HEK293 (cell line): Measurements from ENCODE around the gene ZNF484.

Source experiments
- CTCF ChIA-PET: fragments of 350-600 bp; formaldehyde crosslinking; extraction: SDS; loops from one replicate; lab custom pipeline; 2021; ENCODE audit warnings: antibody characterized with exemption; lab: Yijun Ruan, JAX
- POLR2A ChIA-PET: fragments of 300-600 bp; formaldehyde crosslinking; extraction: SDS; loops from one replicate; lab custom pipeline; 2020; ENCODE audit warnings: antibody characterized with exemption, inconsistent platforms; lab: Yijun Ruan, JAX
- H3K27ac ChIP-seq: fragments of 200-500 bp; sonication (Bioruptor generic); 2 replicates; pipeline ENCODE4 v1.5.1; 2014; ENCODE audit warnings: low read depth, low read length, control low read depth, inconsistent platforms; ENCODE audit errors: extremely low read depth
- H3K36me3 ChIP-seq, 2 experiments: fragments of 200-500 bp in 1 of 2; sonication (Bioruptor generic) in 1 of 2; 1 replicate in 1 of 2; 2 replicates in 1 of 2; pipeline ENCODE4 v1.5.1; 2014 to 2017; ENCODE audit warnings: inconsistent platforms in 2 of 2, low read length in 2 of 2; ENCODE audit not compliant: control insufficient read depth in 2 of 2, insufficient read depth in 1 of 2
- H3K4me1 ChIP-seq: fragments of 200-500 bp; sonication (Bioruptor generic); 2 replicates; pipeline ENCODE4 v1.5.1; 2014; ENCODE audit warnings: mild to moderate bottlenecking, low read length, inconsistent platforms; ENCODE audit not compliant: control insufficient read depth, insufficient read depth
- H3K4me3 ChIP-seq: 2 replicates; pipeline ENCODE4 v1.5.1; 2011; ENCODE audit warnings: low read depth, mild to moderate bottlenecking, control low read depth, low read length, moderate library complexity
- H3K9me3 ChIP-seq: fragments of 200-500 bp; sonication (Bioruptor generic); 2 replicates; pipeline ENCODE4 v1.5.1; 2014; ENCODE audit warnings: low read depth, low read length, inconsistent platforms; ENCODE audit not compliant: control insufficient read depth, insufficient read depth
- EGR2 ChIP-seq: fragments of 450-650 bp; formaldehyde crosslinking; IDR thresholded peaks from 2 replicates; pipeline ENCODE4 v1.5.1; 2016; ENCODE audit warnings: low read depth, missing biosample characterization, missing genetic modification characterization
- GLI2 ChIP-seq: fragments of 450-650 bp; formaldehyde crosslinking; IDR thresholded peaks from 2 replicates; pipeline ENCODE4; 2017; ENCODE audit warnings: missing biosample characterization, missing genetic modification characterization, low read depth, borderline replicate concordance
- GLI4 ChIP-seq: fragments of 450-650 bp; formaldehyde crosslinking; IDR thresholded peaks from 2 replicates; pipeline ENCODE4 v1.5.1; 2016; ENCODE audit warnings: missing biosample characterization, missing genetic modification characterization
- KLF10 ChIP-seq: fragments of 450-650 bp; IDR thresholded peaks from 2 replicates; pipeline ENCODE4 v1.5.1; 2018; ENCODE audit warnings: missing biosample characterization, mild to moderate bottlenecking, missing genetic modification characterization
- SALL2 ChIP-seq: fragments of 450-650 bp; formaldehyde crosslinking; IDR thresholded peaks from 2 replicates; pipeline ENCODE4 v1.5.0; 2017; ENCODE audit warnings: missing biosample characterization, mild to moderate bottlenecking, missing genetic modification characterization, borderline replicate concordance
- WT1 ChIP-seq: fragments of 450-650 bp; formaldehyde crosslinking; IDR thresholded peaks from 2 replicates; pipeline ENCODE4 v1.5.1; 2016; ENCODE audit warnings: missing biosample characterization, missing genetic modification characterization
- ZNF169 ChIP-seq: fragments of 450-650 bp; formaldehyde crosslinking; IDR thresholded peaks from 2 replicates; pipeline ENCODE4 v1.5.1; 2016; ENCODE audit warnings: missing biosample characterization, missing genetic modification characterization
- ZNF2 ChIP-seq: fragments of 450-650 bp; formaldehyde crosslinking; IDR thresholded peaks from 2 replicates; pipeline ENCODE4 v1.5.1; 2016; ENCODE audit warnings: missing biosample characterization, missing genetic modification characterization
- ZNF248 ChIP-seq: fragments of 450-650 bp; formaldehyde crosslinking; IDR thresholded peaks from 2 replicates; pipeline ENCODE4 v1.5.1; 2017; ENCODE audit warnings: missing biosample characterization, missing genetic modification characterization
- ZNF37A ChIP-seq: fragments of 450-650 bp; IDR thresholded peaks from 2 replicates; pipeline ENCODE4 v1.5.1; 2018; ENCODE audit warnings: missing biosample characterization, missing genetic modification characterization
- ZNF404 ChIP-seq: fragments of 450-650 bp; formaldehyde crosslinking; IDR thresholded peaks from 2 replicates; pipeline ENCODE4 v1.5.1; 2017; ENCODE audit warnings: missing biosample characterization, missing genetic modification characterization
- ZNF48 ChIP-seq: fragments of 450-650 bp; formaldehyde crosslinking; IDR thresholded peaks from 2 replicates; pipeline ENCODE4 v1.5.1; 2016; ENCODE audit warnings: missing biosample characterization, missing genetic modification characterization
- ZNF521 ChIP-seq: fragments of 450-650 bp; formaldehyde crosslinking; IDR thresholded peaks from 2 replicates; pipeline ENCODE4 v1.5.1; 2017; ENCODE audit warnings: missing biosample characterization, mild to moderate bottlenecking, missing genetic modification characterization
- ZNF530 ChIP-seq: fragments of 450-650 bp; formaldehyde crosslinking; IDR thresholded peaks from 2 replicates; pipeline ENCODE4 v1.5.1; 2016; ENCODE audit warnings: low read depth, missing biosample characterization, missing genetic modification characterization
- ZNF548 ChIP-seq: fragments of 450-650 bp; formaldehyde crosslinking; IDR thresholded peaks from 2 replicates; pipeline ENCODE4 v1.5.1; 2016; ENCODE audit warnings: missing biosample characterization, missing genetic modification characterization
- ZNF560 ChIP-seq: fragments of 450-650 bp; formaldehyde crosslinking; IDR thresholded peaks from 2 replicates; pipeline ENCODE4 v1.5.1; 2017; ENCODE audit warnings: missing biosample characterization, missing genetic modification characterization, borderline replicate concordance
- ZNF571 ChIP-seq: fragments of 450-650 bp; formaldehyde crosslinking; IDR thresholded peaks from 2 replicates; pipeline ENCODE4 v1.5.0; 2017; ENCODE audit warnings: missing biosample characterization, missing genetic modification characterization
- ZNF621 ChIP-seq: fragments of 450-650 bp; formaldehyde crosslinking; IDR thresholded peaks from 2 replicates; pipeline ENCODE4 v1.5.1; 2017; ENCODE audit warnings: missing biosample characterization, missing genetic modification characterization
- ZNF623 ChIP-seq: fragments of 450-650 bp; formaldehyde crosslinking; IDR thresholded peaks from 2 replicates; pipeline ENCODE4 v1.5.1; 2016; ENCODE audit warnings: missing biosample characterization, missing genetic modification characterization
- ZNF624 ChIP-seq: fragments of 450-650 bp; formaldehyde crosslinking; IDR thresholded peaks from 2 replicates; pipeline ENCODE4 v1.5.1; 2017; ENCODE audit warnings: missing biosample characterization, missing genetic modification characterization
- ZNF660 ChIP-seq: fragments of 450-650 bp; IDR thresholded peaks from 2 replicates; pipeline ENCODE4 v1.5.1; 2018; ENCODE audit warnings: missing biosample characterization, mild to moderate bottlenecking, missing genetic modification characterization
- ZNF677 ChIP-seq: fragments of 450-650 bp; IDR thresholded peaks from 2 replicates; pipeline ENCODE4 v1.5.0; 2018; ENCODE audit warnings: missing biosample characterization, mild to moderate bottlenecking, missing genetic modification characterization, moderate library complexity
- ZNF707 ChIP-seq: fragments of 450-650 bp; formaldehyde crosslinking; IDR thresholded peaks from 2 replicates; pipeline ENCODE4 v1.5.1; 2016; ENCODE audit warnings: missing biosample characterization, missing genetic modification characterization
- ZNF843 ChIP-seq: fragments of 450-650 bp; formaldehyde crosslinking; IDR thresholded peaks from 2 replicates; pipeline ENCODE4 v1.5.1; 2016; ENCODE audit warnings: missing biosample characterization, missing genetic modification characterization
- TF ChIP-seq, protein P1 (sequence below): fragments of 450-650 bp; formaldehyde crosslinking; IDR thresholded peaks from 2 replicates; pipeline ENCODE4 v1.5.1; 2016; ENCODE audit warnings: missing biosample characterization, missing genetic modification characterization
- TF ChIP-seq, protein P2 (sequence below): fragments of 450-650 bp; formaldehyde crosslinking; IDR thresholded peaks from 2 replicates; pipeline ENCODE4 v1.5.1; 2016; ENCODE audit warnings: missing biosample characterization, missing genetic modification characterization
- TF ChIP-seq, protein P3 (sequence below): fragments of 450-650 bp; formaldehyde crosslinking; IDR thresholded peaks from 2 replicates; pipeline ENCODE4 v1.5.1; 2017; ENCODE audit warnings: missing biosample characterization, missing genetic modification characterization
- TF ChIP-seq, protein P4 (sequence below): fragments of 450-650 bp; formaldehyde crosslinking; IDR thresholded peaks from 2 replicates; pipeline ENCODE4 v1.5.1; 2016; ENCODE audit warnings: missing biosample characterization, missing genetic modification characterization, low read depth

The ZNF484 gene

DNA sequence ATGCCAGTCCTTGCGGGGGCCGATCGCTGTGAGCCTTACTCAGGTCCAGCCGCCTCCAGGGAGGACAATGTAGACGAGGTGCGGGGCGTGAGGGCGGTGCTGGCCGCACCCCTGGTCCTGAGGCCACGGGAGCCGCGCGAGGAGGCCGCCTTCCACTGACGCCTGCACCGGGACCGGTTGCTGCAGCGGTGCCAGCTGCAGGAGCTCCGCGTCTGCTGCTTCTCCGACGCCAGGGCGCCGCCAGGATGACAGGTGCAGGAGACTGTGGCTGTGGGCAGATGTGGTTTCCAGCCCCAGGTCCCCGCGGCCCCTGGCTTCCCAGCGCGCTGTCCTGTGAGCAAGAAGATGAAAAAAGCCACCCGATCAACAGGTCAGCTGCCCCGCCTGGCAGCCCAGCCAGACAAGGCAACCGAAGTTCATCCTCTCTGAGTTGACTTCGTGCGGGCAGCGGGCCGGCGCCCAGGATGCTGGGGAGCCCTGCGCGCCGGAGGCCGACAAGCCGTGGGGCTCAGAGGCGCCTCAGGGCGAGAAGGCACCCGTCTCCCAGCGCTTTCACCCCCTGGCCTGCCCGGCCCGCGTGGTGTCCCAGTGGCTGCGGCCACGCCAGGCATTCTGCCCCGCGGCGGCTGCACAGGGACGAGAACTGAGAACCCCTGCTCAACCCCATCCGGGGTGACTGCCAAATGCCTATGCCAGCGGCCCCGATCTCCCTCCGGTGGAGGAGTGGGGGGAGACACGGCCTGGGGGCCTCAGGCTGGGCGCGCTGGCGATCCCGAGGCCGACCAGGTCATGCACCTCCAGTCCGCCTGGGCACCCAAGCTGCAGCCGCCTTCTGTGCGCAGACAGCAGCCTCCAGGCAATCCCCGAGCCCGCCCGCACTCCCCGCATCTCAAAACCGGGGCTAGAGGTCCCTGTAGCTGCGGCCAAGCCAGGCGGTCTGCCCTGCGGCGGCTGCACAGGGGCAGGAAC lies 69.8 kb downstream of the ZNF484 start:
- CTCF ChIA-PET, result interaction anchor here (0.5 to 0.6 kb wide), 3 partner anchors 41 to 521 kb away, joined by 3 read pairs; no protein-coding TSS in a partner anchor
- POLR2A ChIA-PET, result interaction anchor here (1.0 kb wide), 1 partner anchor 8 kb away, joined by 3 read pairs; no protein-coding TSS in a partner anchor
- no peaks in the 10 kb centered on the region for H3K4me1 ChIP-seq
- H3K9me3 ChIP-seq, result no peaks in the 10 kb centered on the region
- H3K36me3 ChIP-seq, result peaks cover 0 to 3% of the 10 kb centered on the region in 2 experiments; a peak in 1 of 3 replicates
- TF ChIP-seq ZNF621 (tag by site-specific recombination) (no peak), ZNF677 (tag by site-specific recombination) (no peak), ZNF521 (tag by site-specific recombination) (no peak), ZNF37A (tag by site-specific recombination) (no peak), ZNF404 (tag by site-specific recombination) (no peak), ZNF48 (tag by site-specific recombination) (no peak), ZNF560 (tag by site-specific recombination) (no peak), ZNF624 (tag by site-specific recombination) (no peak), ZNF2 (no peak), ZNF169 (tag by site-specific recombination) (no peak), EGR2 (tag by site-specific recombination) (no peak), GLI2 (tag by site-specific recombination) (no peak), WT1 (tag by site-specific recombination) (no peak), ZNF843 (tag by site-specific recombination) (no peak), KLF10 (no peak), GLI4 (tag by site-specific recombination) (no peak), ZNF530 (tag by site-specific recombination) (no peak), ZNF248 (no peak)
- TF ChIP-seq, protein P1, sequence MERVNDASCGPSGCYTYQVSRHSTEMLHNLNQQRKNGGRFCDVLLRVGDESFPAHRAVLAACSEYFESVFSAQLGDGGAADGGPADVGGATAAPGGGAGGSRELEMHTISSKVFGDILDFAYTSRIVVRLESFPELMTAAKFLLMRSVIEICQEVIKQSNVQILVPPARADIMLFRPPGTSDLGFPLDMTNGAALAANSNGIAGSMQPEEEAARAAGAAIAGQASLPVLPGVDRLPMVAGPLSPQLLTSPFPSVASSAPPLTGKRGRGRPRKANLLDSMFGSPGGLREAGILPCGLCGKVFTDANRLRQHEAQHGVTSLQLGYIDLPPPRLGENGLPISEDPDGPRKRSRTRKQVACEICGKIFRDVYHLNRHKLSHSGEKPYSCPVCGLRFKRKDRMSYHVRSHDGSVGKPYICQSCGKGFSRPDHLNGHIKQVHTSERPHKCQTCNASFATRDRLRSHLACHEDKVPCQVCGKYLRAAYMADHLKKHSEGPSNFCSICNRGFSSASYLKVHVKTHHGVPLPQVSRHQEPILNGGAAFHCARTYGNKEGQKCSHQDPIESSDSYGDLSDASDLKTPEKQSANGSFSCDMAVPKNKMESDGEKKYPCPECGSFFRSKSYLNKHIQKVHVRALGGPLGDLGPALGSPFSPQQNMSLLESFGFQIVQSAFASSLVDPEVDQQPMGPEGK, result no peak
- TF ChIP-seq, protein P2, sequence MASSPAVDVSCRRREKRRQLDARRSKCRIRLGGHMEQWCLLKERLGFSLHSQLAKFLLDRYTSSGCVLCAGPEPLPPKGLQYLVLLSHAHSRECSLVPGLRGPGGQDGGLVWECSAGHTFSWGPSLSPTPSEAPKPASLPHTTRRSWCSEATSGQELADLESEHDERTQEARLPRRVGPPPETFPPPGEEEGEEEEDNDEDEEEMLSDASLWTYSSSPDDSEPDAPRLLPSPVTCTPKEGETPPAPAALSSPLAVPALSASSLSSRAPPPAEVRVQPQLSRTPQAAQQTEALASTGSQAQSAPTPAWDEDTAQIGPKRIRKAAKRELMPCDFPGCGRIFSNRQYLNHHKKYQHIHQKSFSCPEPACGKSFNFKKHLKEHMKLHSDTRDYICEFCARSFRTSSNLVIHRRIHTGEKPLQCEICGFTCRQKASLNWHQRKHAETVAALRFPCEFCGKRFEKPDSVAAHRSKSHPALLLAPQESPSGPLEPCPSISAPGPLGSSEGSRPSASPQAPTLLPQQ (tag by site-specific recombination), result no peak
- TF ChIP-seq, all 188 proteins: peak for 0
- Histone ChIP-seq H3K27ac (peak overlapping the region; percentile 56; the same call in 1 of the 2 replicates), H3K4me3 (peak overlapping the region; percentile 42)

DNA sequence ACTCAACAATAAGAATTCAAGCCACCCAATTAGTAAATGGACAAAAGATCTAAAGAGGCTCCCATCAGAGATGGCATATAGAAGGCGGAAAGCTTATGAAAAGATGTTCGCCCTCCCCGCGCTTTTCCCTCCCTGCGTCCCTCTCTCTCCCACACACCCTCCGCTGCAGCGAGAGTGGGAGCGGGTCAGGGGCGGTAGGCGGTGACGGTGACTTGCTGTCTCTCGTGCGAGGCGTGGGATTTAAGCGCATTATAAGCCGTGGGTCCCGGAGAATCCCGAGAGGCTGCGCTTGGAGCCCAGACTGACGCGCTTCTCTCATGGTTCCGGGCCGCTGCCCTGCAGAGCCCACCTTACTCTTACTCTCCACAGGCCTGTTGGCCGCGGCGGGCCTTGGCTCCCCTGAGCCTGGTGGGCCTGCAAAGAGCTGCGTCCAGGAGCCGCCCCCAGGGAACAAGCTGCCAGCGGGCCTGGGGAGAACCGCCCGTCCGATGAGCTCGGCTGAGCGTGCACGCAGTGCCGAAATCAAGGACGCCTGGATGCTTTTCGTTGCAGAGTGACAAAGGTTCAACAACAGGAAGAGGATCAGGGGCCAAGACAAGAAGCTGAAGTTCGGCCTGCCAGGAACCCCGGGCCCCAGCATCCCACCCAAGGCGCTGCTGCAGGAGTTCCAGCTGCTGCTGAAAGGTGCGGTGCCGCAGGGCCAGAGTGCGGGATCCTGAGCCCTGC lies 70.6 kb downstream of the ZNF484 start:
- Histone ChIP-seq H3K36me3 (no peaks in the 10 kb centered on the region), H3K4me3 (no peak overlapping the region), H3K4me1 (no peaks in the 10 kb centered on the region), H3K27ac (no peak overlapping the region), H3K9me3 (no peaks in the 10 kb centered on the region)
- ChIA-PET POLR2A (no interaction called here), CTCF (interaction anchor here (0.6 kb wide), 1 partner anchor 42 kb away, joined by 3 read pairs; no protein-coding TSS in a partner anchor)
- TF ChIP-seq ZNF571 (tag by site-specific recombination) (no peak), ZNF530 (tag by site-specific recombination) (no peak), ZNF707 (no peak), ZNF623 (no peak), SALL2 (tag by site-specific recombination) (no peak), ZNF548 (tag by site-specific recombination) (no peak), ZNF660 (tag by site-specific recombination) (no peak)
- TF ChIP-seq, protein P3, sequence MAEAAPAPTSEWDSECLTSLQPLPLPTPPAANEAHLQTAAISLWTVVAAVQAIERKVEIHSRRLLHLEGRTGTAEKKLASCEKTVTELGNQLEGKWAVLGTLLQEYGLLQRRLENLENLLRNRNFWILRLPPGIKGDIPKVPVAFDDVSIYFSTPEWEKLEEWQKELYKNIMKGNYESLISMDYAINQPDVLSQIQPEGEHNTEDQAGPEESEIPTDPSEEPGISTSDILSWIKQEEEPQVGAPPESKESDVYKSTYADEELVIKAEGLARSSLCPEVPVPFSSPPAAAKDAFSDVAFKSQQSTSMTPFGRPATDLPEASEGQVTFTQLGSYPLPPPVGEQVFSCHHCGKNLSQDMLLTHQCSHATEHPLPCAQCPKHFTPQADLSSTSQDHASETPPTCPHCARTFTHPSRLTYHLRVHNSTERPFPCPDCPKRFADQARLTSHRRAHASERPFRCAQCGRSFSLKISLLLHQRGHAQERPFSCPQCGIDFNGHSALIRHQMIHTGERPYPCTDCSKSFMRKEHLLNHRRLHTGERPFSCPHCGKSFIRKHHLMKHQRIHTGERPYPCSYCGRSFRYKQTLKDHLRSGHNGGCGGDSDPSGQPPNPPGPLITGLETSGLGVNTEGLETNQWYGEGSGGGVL, result no peak
- TF ChIP-seq, protein P4, sequence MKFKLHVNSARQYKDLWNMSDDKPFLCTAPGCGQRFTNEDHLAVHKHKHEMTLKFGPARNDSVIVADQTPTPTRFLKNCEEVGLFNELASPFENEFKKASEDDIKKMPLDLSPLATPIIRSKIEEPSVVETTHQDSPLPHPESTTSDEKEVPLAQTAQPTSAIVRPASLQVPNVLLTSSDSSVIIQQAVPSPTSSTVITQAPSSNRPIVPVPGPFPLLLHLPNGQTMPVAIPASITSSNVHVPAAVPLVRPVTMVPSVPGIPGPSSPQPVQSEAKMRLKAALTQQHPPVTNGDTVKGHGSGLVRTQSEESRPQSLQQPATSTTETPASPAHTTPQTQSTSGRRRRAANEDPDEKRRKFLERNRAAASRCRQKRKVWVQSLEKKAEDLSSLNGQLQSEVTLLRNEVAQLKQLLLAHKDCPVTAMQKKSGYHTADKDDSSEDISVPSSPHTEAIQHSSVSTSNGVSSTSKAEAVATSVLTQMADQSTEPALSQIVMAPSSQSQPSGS (tag by site-specific recombination), result no peak
